Uterus (tissue), 2 donors: ENCODE measurements around the gene RALGPS1.

Experiments
- POLR2A ChIP-seq, 2 donors: fragments of 450-650 bp; IDR thresholded peaks; one replicate each; pipeline ENCODE4 v1.6.1; 2016; ENCODE audit warnings: antibody characterized with exemption in 2 of 2, mild to moderate bottlenecking in 1 of 2, moderate library complexity in 1 of 2
- TF ChIP-seq, protein P1 (sequence below), 4 experiments: fragments of 200-600 bp in 2 of 4; fragments of 450-650 bp in 2 of 4; sonication (generic) in 2 of 4; IDR thresholded peaks; one replicate each; pipeline ENCODE4 v1.5.1; 2016 to 2019; ENCODE audit warnings: antibody characterized with exemption in 4 of 4, mild to moderate bottlenecking in 2 of 4, moderate library complexity in 1 of 4

DNA sequence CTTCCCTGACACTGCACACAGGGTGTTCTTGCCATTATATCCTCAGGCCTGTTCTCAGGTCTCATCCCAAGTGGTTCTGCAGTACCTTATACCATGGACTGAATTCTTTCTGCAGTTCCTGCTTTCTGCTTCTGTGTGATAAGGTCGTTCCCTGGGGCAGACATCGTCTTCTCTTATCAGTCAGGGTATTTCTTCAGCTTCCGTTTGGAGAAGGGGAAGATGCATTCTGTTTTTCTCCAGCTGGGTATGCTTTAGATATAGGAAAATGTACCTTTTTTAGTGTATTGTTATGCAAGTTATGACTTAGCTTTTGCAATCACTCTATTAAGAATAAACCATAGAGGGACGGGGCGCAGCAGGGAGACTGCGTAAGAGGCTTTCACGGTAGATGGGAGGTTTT is 31.1 kb downstream of the RALGPS1 start:
- TF ChIP-seq, protein P1, sequence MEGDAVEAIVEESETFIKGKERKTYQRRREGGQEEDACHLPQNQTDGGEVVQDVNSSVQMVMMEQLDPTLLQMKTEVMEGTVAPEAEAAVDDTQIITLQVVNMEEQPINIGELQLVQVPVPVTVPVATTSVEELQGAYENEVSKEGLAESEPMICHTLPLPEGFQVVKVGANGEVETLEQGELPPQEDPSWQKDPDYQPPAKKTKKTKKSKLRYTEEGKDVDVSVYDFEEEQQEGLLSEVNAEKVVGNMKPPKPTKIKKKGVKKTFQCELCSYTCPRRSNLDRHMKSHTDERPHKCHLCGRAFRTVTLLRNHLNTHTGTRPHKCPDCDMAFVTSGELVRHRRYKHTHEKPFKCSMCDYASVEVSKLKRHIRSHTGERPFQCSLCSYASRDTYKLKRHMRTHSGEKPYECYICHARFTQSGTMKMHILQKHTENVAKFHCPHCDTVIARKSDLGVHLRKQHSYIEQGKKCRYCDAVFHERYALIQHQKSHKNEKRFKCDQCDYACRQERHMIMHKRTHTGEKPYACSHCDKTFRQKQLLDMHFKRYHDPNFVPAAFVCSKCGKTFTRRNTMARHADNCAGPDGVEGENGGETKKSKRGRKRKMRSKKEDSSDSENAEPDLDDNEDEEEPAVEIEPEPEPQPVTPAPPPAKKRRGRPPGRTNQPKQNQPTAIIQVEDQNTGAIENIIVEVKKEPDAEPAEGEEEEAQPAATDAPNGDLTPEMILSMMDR (IDR thresholded peaks at IDR 0.05) = no peak
- no peak for TF ChIP-seq POLR2A (IDR thresholded peaks at IDR 0.05)
